ENCODE results near the gene AMOTL2. TPM values are rescaled to one million over a fixed set of nuclear protein-coding genes. Genes with fewer than 3 reads are reported as not detected.

The AMOTL2 gene
- total and polyA plus RNA-seq, 2 experiments from 2014 or later = 17.9 to 102 TPM

- H3K4me1 ChIP-seq (ENCODE audit: insufficient read depth) = peaks cover 31% of the 10 kb centered on the region
- Mint-ChIP-seq H3K4me1 (peaks cover 52% of the 10 kb centered on the region), H3K9me3 (no peaks in the 10 kb centered on the region; the same call in 2 of the 3 replicates), H3K36me3 (ENCODE audit: low read depth) (peaks cover 97% of the 10 kb centered on the region), H3K27ac (peak overlapping the region; percentile 79), H3K27me3 (ENCODE audit: insufficient read depth, low read depth, poor library complexity) (peaks cover 23% of the 10 kb centered on the region), H3K4me3 (peak overlapping the region; percentile 18; the same call in 2 of the 3 replicates)
- H3K27ac ChIP-seq (ENCODE audit: low read depth) = peak overlapping the region; percentile 94; the same call in 1 of the 2 replicates
- TF ChIP-seq EZH2 (IDR thresholded peaks at IDR 0.05; ENCODE audit: low read depth, unreplicated experiment) = no peak
- TF ChIP-seq JUNB (IDR thresholded peaks at IDR 0.05; ENCODE audit: unreplicated experiment) = no peak
- TF ChIP-seq ETS1 (IDR thresholded peaks at IDR 0.05) = no peak
- TF ChIP-seq REST (IDR thresholded peaks at IDR 0.05; ENCODE audit: unreplicated experiment) = no peak
- TF ChIP-seq, protein P1, sequence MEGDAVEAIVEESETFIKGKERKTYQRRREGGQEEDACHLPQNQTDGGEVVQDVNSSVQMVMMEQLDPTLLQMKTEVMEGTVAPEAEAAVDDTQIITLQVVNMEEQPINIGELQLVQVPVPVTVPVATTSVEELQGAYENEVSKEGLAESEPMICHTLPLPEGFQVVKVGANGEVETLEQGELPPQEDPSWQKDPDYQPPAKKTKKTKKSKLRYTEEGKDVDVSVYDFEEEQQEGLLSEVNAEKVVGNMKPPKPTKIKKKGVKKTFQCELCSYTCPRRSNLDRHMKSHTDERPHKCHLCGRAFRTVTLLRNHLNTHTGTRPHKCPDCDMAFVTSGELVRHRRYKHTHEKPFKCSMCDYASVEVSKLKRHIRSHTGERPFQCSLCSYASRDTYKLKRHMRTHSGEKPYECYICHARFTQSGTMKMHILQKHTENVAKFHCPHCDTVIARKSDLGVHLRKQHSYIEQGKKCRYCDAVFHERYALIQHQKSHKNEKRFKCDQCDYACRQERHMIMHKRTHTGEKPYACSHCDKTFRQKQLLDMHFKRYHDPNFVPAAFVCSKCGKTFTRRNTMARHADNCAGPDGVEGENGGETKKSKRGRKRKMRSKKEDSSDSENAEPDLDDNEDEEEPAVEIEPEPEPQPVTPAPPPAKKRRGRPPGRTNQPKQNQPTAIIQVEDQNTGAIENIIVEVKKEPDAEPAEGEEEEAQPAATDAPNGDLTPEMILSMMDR (conservative IDR thresholded peaks at IDR 0.05; ENCODE audit: low read depth in 2 of 2) = no peak
- TF ChIP-seq EZH2phosphoT487 (IDR thresholded peaks at IDR 0.05; ENCODE audit: unreplicated experiment) = no peak
- TF ChIP-seq POLR2AphosphoS5 (IDR thresholded peaks at IDR 0.05; ENCODE audit: low read depth) = no peak
- TF ChIP-seq NANOG (IDR thresholded peaks at IDR 0.05; ENCODE audit: borderline replicate concordance) = no peak
- TF ChIP-seq STAT1 (IDR thresholded peaks at IDR 0.05; ENCODE audit: unreplicated experiment) = no peak
- TF ChIP-seq CREB1 (CRISPR knock-in tag; IDR thresholded peaks at IDR 0.05; ENCODE audit: low read depth) = no peak
- TF ChIP-seq ZNF114 (CRISPR knock-in tag; IDR thresholded peaks at IDR 0.05) = no peak
- peak overlapping the region; percentile 81 for H3K4me2 ChIP-seq
- no peaks in the 10 kb centered on the region for H3K9me2 ChIP-seq (ENCODE audit: insufficient read depth)
- H3K36me3 ChIP-seq (ENCODE audit: insufficient read depth) = peaks cover 53% of the 10 kb centered on the region
- peaks cover 22% of the 10 kb centered on the region for H3F3A ChIP-seq (replicated peaks; ENCODE audit: low read depth)
- peaks cover 19% of the 10 kb centered on the region for H3K79me2 ChIP-seq (replicated peaks; ENCODE audit: insufficient read depth)
- DNase-seq (ENCODE audit: low spot score) = no peak
- peak overlapping the region; percentile 48; the same call in 1 of the 2 replicates for H3K4me3 ChIP-seq
- no peak overlapping the region for H2AFZ ChIP-seq
- no peaks in the 10 kb centered on the region for H3K27me3 ChIP-seq (ENCODE audit: insufficient read depth)
- ATAC-seq = no peak
- peaks cover 14% of the 10 kb centered on the region for H4K20me1 ChIP-seq (replicated peaks; ENCODE audit: insufficient read depth)
Measured at GRCh38 chr3:134362670-134363380, 11.4 kb downstream of the AMOTL2 start.
